C4-2B (cell line): Measurements from ENCODE around the gene RBM4.
"Not testable (repeated sequence)": the region's sequence is repeated elsewhere in the genome, so short reads cannot be mapped to it uniquely, and the experiment has no call there.

Experiments used
- H3K27ac ChIP-seq: fragments of 450-650 bp; 2 replicates; pipeline ENCODE4 v1.5.1; 2017
- ZFX ChIP-seq: fragments of 450-650 bp; IDR thresholded peaks from 2 replicates; pipeline ENCODE4 v1.6.1; 2017
- TF ChIP-seq, protein P1 (sequence below): fragments of 450-650 bp; conservative IDR thresholded peaks from 2 replicates; pipeline ENCODE4 v1.5.1; 2017; ENCODE audit warnings: mild to moderate bottlenecking

RBM4 gene, protein sequence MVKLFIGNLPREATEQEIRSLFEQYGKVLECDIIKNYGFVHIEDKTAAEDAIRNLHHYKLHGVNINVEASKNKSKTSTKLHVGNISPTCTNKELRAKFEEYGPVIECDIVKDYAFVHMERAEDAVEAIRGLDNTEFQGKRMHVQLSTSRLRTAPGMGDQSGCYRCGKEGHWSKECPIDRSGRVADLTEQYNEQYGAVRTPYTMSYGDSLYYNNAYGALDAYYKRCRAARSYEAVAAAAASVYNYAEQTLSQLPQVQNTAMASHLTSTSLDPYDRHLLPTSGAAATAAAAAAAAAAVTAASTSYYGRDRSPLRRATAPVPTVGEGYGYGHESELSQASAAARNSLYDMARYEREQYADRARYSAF

DNA sequence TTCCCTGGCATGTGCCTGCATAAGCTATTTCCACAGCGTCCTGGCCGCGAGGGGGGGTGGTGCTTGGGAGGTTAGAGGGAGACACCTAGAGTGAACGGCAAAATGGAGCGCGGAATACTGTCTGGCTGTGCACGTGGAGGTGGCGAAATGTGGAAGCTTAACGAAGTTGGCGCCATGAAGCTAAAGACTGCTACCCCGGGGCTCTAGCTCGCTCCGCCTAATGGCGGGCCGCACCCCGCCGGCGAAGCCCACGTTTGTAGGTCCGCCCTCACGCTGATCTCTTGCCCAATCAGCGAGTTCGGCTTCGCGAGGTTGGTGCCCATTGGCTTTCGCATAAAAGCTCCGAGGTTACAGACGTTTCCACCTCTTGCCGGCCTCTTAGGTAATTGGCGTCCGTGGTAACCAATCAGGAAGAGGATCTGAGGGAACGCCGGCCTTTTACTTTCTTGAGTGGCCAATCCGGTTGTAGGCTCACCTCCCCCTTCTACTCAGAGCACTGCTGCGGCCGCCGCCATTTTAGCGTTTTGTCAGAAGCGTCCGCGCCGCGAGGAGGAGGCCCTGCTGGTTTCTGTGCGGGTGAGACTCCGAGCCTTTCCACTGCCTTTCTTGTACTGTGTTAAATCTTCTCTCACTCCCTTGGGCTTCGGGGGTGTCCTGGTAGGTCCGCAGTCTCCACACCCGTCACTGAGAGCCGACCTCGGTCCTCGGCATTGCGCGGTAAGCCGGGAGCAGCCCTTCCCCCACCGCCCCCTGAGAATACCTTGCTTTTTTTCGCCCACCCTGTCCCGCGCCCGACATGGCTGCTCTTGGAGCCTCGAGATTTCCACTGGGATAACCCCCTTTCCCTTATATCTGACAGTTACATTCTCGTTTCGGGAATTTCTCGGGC, at the start of gene RBM4:
Gene RBM4, plus strand, starts transcription at position 527 of the 889 bp plus-strand sequence. CDS start 1,009 bp downstream, outside the sequence.
- H3K27ac ChIP-seq = peak within 1 kb of the TSS; percentile 94
- TF ChIP-seq, protein P1, sequence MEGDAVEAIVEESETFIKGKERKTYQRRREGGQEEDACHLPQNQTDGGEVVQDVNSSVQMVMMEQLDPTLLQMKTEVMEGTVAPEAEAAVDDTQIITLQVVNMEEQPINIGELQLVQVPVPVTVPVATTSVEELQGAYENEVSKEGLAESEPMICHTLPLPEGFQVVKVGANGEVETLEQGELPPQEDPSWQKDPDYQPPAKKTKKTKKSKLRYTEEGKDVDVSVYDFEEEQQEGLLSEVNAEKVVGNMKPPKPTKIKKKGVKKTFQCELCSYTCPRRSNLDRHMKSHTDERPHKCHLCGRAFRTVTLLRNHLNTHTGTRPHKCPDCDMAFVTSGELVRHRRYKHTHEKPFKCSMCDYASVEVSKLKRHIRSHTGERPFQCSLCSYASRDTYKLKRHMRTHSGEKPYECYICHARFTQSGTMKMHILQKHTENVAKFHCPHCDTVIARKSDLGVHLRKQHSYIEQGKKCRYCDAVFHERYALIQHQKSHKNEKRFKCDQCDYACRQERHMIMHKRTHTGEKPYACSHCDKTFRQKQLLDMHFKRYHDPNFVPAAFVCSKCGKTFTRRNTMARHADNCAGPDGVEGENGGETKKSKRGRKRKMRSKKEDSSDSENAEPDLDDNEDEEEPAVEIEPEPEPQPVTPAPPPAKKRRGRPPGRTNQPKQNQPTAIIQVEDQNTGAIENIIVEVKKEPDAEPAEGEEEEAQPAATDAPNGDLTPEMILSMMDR = no peak
- TF ChIP-seq ZFX = no peak

DNA sequence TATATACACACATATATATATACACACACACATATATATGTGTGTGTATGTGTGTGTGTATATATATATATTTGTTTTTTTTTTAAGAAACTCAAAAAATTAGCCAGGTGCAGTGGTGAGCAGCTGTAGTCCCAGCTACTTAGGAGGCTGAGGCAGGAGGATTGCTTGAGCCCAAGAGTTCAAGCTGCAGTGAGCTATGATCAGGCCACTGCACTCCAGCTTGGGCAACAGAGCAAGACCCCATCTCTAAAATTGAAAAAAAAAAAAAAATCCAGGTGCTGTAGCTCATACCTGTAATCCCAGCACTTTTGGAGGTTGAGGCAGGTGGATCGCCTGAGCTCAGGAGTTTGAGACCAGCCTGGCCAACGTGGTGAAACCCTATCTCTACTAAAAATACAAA, 49.2 kb upstream of the RBM4 start:
- H3K27ac ChIP-seq = not testable (repeated sequence)

DNA sequence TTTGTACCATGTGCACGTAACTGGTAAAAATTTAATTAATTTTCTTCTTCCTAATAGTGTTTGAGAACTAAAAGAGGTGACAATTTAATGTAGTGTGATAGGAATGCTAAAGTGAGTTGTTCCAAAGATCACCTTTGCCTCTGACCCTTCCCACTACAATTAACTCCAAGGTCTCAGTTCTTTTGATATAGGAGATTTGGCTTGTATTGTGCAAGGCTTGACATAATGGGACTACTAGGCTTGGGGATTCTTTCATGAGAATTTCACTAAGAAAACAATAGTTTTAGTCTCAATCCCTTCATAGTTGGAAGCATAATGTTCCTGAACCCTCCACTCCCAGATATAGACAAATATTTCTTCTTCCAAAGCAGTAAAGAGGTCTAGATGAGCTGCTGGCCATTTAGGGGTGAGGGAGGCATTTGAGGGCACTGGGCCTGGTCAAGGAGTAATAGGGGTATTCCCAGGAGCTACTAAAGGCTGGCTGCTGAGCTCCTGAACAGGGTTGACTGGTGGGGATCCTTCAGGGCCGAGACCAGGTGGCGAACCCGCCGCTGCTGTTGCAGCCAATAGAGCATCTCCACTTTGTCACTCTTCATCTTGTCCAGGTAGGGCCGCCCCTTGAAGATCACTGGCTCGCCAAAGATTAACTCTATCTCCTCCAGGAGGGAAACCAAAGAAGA, 48.4 kb upstream of the RBM4 start:
- no peak for TF ChIP-seq ZFX
- TF ChIP-seq, protein P1 = no peak
- no peak overlapping the region for H3K27ac ChIP-seq

DNA sequence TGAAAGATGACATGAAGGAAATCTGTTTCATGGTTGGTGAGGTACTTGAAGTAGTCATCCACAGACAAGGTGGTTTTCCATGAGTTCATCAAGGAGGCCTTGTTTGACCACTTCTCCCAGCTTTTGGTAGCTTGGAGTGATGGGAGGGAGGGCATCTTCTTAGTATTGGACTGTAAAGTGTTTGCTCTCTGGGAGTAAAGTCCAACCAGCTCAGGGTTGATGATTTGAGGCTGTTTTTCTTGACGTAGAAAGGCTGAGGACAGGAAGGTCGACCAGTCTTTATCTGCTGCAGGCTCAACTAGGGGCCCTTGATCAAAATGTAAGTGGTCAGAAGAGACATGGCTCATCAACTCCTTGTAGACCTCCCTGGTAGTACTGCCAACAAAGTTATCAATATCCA, 47.3 kb upstream of the RBM4 start:
- H3K27ac ChIP-seq = no peak overlapping the region
- TF ChIP-seq, protein P1 = no peak
- no peak for TF ChIP-seq ZFX

DNA sequence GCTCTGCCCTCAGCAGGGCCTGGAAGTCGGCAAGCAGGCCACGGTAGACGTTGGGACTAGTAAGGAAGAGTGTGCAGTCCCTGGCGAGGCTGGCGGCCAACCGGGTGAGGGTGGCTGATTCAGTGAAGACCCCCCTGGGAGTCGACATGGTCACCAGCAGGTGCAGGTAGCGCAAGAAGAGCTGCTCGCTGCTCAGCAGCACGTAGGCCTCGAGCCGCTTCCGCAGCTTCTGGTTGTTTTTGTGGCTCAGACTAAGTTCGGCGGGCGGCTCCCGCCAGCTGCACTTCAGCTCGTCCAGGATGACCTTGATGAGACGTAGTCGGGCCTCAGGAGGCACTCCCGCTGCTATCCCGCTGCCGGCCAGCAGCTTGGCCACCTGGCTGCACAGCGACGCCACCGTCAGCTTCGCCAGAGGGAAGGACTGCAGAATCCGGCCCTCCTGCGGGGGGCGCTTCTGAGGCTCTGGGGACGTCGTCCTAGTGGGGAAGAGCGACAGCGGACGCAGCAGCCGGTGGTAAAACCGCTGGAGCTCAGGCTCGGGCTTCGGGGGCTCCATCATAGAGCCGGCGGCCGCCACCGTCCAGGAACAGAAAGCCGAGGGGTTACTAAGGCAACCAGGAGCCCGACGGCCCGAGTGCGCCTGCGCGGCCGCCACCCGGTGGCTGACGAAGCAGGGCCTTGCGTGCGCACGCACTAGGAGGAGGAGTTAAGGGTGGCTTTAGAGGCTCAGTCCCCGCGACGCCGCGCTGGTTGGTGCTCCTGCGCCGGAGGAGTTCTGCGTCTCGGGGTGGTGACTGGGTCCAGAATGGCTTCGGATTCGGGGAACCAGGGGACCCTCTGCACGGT, 45.8 kb upstream of the RBM4 start, which contains the start of the genes CCDC87 and CCS:
Gene CCDC87, minus strand, starts transcription at position 607 of the 846 bp plus-strand sequence. Its CDS starts 48 bp downstream, at position 559.
Gene CCS, plus strand, starts transcription at position 729 of the 846 bp plus-strand sequence. Its CDS starts 77 bp downstream, at position 806.
- TF ChIP-seq, protein P1 = peak; percentile 85
- no peak for TF ChIP-seq ZFX
- peak within 1 kb of the TSS; percentile 78 for H3K27ac ChIP-seq

DNA sequence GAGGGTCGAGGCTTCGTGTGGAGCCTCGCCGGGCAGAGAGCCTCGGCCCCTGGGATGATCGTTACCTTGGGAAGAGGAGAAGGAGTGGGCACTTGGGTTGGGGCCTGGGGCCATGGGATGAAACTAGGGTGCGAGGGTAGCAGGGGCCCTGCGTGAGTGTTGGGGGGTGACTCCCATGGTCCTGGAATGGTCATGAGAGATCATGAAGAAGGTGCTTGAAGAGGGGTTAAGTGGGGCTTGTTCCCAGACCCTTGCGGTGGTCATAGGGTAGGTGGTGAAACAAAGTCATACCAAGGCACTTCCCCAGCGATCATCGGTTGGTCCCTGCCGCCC, 45.2 kb upstream of the RBM4 start:
- TF ChIP-seq, protein P1 = no peak
- peak; percentile 46; the same call in 1 of the 2 replicates for TF ChIP-seq ZFX

DNA sequence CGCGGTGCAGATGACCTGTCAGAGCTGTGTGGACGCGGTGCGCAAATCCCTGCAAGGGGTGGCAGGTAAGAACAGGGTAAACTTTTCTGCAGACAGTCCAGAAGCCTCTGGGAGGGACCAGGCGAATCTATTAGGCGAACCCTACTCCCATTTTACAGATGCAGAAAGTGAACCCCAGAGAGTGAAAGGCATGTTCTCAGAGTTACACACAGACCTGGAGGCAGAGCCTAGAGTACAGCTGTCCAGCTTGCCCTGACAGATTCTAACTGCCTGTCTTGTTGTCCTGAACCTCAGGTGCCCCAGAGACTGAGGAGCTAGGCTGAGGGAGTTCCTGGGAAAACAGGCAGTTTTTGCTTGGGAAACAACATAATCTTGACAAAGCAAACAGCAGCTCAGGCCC, 44.9 kb upstream of the RBM4 start:
- peak overlapping the region; percentile 78 for H3K27ac ChIP-seq
- TF ChIP-seq, protein P1 = no peak
- TF ChIP-seq ZFX = no peak

More for the DNA sequence above, 45.2 kb upstream of the RBM4 start:
- H3K27ac ChIP-seq = peak overlapping the region; percentile 78
